IPS DF 6.9 (cell line): ENCODE data around the gene RCBTB1.
"Not testable (repeated sequence)": the region's sequence is repeated elsewhere in the genome, so short reads cannot be mapped to it uniquely, and the experiment has no call there.

Experiments used
- DNase-seq: peaks from one replicate; pipeline ENCODE4 v3.0.0-alpha.2; 2013; ENCODE audit warnings: low read depth, low spot score
- H3K27ac ChIP-seq: one replicate; pipeline ENCODE4 v1.5.1; 2013; ENCODE audit warnings: low read length, control low read depth
- H3K27me3 ChIP-seq: 2 replicates; pipeline ENCODE4 v1.6.1; 2013; ENCODE audit warnings: mild to moderate bottlenecking, low read length; ENCODE audit not compliant: control insufficient read depth, insufficient read depth
- H3K36me3 ChIP-seq: 2 replicates; pipeline ENCODE4 v1.6.1; 2013; ENCODE audit warnings: low read length; ENCODE audit not compliant: control insufficient read depth, insufficient read depth
- H3K4me1 ChIP-seq: 2 replicates; pipeline ENCODE4 v1.6.1; 2013; ENCODE audit warnings: low read length; ENCODE audit not compliant: control insufficient read depth, insufficient read depth
- H3K4me3 ChIP-seq: 2 replicates; pipeline ENCODE4 v1.5.1; 2013; ENCODE audit warnings: mild to moderate bottlenecking, low read length
- H3K9me3 ChIP-seq: 2 replicates; pipeline ENCODE4 v1.6.1; 2013; ENCODE audit warnings: low read length, inconsistent platforms; ENCODE audit not compliant: control insufficient read depth, insufficient read depth
- WGBS: extraction: QIAGEN DNeasy Blood & Tissue Kit; methylation state at CpG from one replicate; pipeline ENCODE4 v1.1.7; 2013; ENCODE audit warnings: mixed read lengths, missing lambda C conversion rate; ENCODE audit not compliant: insufficient read length, insufficient coverage; 5-methylcytosine and 5-hydroxymethylcytosine counted together

Gene RCBTB1

DNA sequence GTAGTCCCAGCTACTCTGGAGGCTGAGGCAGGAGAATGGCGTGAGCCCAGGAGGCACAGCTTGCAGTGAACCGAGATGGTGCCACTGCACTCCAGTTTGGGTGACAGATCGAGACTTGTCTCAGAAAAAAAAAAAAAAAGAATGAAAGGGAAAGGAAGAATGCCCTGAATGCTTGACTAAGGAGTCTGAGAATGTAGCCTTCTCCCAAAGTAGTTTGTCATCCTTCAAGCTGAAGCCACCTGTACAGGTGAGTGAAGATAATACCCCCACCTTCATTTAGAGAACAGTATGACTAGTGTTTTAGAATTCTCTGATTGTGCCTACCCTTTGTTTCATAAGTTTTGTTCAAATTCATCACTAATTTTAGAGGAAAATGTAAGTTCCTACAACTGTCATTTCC lies 5.9 kb downstream of the RCBTB1 start:
- DNase-seq = no peak
- WGBS = no CpG with 5 or more reads among the region's 3 CpGs
- H3K9me3 ChIP-seq = no peaks in the 10 kb centered on the region
- H3K27me3 ChIP-seq = no peaks in the 10 kb centered on the region
- no peak overlapping the region for H3K4me3 ChIP-seq
- H3K27ac ChIP-seq = no peak overlapping the region
- H3K4me1 ChIP-seq = no peaks in the 10 kb centered on the region
- no peaks in the 10 kb centered on the region for H3K36me3 ChIP-seq

DNA sequence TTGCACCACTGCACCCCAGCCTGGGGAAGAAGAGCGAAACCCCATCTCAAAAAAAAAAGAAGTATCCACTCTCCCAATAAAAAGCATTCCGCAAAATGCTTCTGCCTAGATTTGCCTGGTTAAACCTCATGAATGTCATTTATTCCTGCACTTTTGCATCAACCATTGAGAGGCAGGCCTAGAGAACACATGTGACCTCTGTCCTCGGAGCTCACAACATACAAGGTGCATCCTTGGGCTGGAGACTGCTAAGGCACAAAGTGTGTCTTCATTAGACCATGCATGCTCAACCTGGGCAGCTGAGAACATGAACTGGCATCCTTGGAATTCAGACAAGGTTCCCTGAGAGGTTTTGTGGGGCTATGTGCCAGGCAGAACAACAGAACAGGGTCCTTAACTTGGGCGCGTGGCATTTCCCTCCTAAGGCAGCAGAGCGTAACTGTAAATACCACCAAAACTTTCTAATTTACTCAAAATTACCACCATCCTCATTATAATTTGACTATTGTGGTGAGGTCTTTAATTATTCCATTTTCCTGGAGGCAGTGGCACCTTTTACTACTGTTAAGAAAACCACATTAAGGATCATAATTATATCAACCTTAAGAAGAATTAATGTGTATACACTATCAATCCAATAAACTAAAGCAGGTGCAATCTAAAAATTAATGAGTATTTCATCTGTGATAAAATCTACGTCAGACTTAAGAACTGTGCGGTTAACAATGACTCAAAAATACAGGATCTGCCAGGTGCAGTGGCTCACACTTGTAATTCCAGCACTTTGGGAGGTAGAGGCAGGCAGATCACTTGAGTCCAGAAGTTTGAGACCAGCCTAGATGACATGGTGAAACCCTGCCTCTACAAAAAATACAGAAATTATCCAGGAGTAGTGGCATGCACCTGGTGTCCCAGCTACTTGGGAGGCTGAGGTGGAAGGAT lies 13.8 kb downstream of the RCBTB1 start:
- WGBS = no CpG with 5 or more reads among the region's 8 CpGs
- H3K4me1 ChIP-seq = no peaks in the 10 kb centered on the region
- no peak for DNase-seq

GRCh38 chr13:49569993-49570689 lies 15.2 kb downstream of the RCBTB1 start:
- no peak overlapping the region for H3K27ac ChIP-seq
- no peak overlapping the region for H3K4me3 ChIP-seq
- no peaks in the 10 kb centered on the region for H3K4me1 ChIP-seq
- H3K27me3 ChIP-seq = no peaks in the 10 kb centered on the region
- H3K36me3 ChIP-seq = peaks cover 5% of the 10 kb centered on the region; the same call in 1 of the 2 replicates
- H3K9me3 ChIP-seq = no peaks in the 10 kb centered on the region
- no CpG with 5 or more reads among the region's 1 CpG for WGBS
- no peak for DNase-seq

More for the DNA sequence above, 13.8 kb downstream of the RCBTB1 start:
- Histone ChIP-seq H3K27me3 (no peaks in the 10 kb centered on the region), H3K4me3 (no peak overlapping the region), H3K27ac (no peak overlapping the region), H3K9me3 (no peaks in the 10 kb centered on the region), H3K36me3 (peaks cover 5% of the 10 kb centered on the region; the same call in 1 of the 2 replicates)

DNA sequence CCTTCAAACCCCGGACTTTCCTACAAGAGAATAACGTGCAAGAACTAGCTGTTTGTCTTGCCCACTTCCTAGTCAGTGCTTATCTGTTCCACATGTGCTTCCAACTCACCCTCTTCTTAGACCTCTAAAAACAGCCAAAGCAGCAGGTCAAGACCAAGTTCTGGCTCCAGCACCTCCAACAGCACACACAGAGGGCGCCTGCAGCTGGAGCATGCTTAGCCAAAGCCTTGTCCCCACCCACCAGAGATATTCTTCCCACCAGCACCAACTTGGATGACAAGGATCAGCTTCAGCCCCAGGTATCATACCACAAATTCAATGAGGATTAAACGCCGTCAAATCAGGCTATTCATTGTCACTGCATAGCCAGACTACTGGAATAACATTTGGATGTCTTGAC lies 17.9 kb downstream of the RCBTB1 start:
- Histone ChIP-seq H3K4me3 (no peak overlapping the region), H3K27ac (no peak overlapping the region), H3K27me3 (no peaks in the 10 kb centered on the region), H3K4me1 (no peaks in the 10 kb centered on the region), H3K36me3 (peaks cover 5% of the 10 kb centered on the region; the same call in 1 of the 2 replicates), H3K9me3 (no peaks in the 10 kb centered on the region)
- DNase-seq = no peak
- no CpG with 5 or more reads among the region's 5 CpGs for WGBS

DNA sequence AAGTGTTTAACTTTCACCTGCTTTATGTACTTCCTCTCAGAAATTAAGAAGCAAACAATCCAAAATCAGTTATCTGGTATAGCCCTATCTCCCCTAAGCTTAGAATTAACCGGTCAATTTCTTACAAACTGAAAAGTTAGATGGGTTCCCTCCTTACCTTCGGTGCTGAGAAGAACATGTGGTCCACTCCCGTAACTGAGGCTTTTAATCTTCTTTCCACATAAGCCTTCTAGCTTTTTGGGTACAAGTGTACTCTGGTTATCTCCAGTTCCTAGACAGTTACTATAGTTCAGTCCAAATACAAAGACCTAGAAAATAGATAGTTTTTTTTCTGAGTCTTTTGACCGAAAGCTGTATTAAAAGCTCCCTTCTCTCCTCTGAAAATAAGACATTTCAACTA lies 18.9 kb downstream of the RCBTB1 start:
- Histone ChIP-seq H3K36me3 (peaks cover 5% of the 10 kb centered on the region; the same call in 1 of the 2 replicates), H3K4me1 (no peaks in the 10 kb centered on the region), H3K4me3 (no peak overlapping the region), H3K9me3 (no peaks in the 10 kb centered on the region), H3K27ac (no peak overlapping the region), H3K27me3 (no peaks in the 10 kb centered on the region)
- whole genome bisulfite sequencing = no CpG with 5 or more reads among the region's 4 CpGs
- DNase-seq = no peak

GRCh38 chr13:49565461-49565860 lies 19.9 kb downstream of the RCBTB1 start:
- not testable (repeated sequence) for H3K4me3 ChIP-seq, H3K36me3 ChIP-seq, DNase-seq, H3K9me3 ChIP-seq, H3K4me1 ChIP-seq, H3K27me3 ChIP-seq, H3K27ac ChIP-seq
- WGBS = no CpG with 5 or more reads among the region's 25 CpGs

DNA sequence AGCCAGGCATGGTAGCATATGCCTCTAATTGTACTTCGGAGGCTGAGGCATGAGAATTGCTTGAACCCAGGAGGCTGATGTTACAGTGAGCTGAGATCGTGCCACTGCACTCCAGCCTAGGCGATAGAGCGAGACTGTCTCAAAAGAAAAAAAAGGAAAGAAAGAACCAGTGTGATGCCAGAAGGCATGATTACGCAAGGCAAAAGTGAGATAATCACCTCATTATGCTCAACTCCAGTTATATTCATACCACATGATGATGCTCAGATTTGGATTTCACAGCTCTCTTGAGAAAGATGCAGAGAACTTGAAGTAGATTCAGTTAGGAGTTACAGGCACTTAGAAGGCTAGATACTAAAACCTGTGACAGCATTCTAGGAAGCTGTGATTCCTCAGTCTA lies 21.8 kb downstream of the RCBTB1 start:
- Histone ChIP-seq H3K36me3 (peaks cover 7% of the 10 kb centered on the region), H3K9me3 (no peaks in the 10 kb centered on the region), H3K27ac (no peak overlapping the region), H3K27me3 (no peaks in the 10 kb centered on the region), H3K4me1 (no peaks in the 10 kb centered on the region; the same call in 1 of the 2 replicates), H3K4me3 (no peak overlapping the region)
- no CpG with 5 or more reads among the region's 5 CpGs for whole genome bisulfite sequencing
- no peak for DNase-seq

- no peaks in the 10 kb centered on the region; the same call in 1 of the 2 replicates for H3K4me1 ChIP-seq
- WGBS = no CpG with 5 or more reads among the region's 3 CpGs
- peaks cover 5% of the 10 kb centered on the region for H3K36me3 ChIP-seq
- no peak overlapping the region for H3K27ac ChIP-seq
- no peaks in the 10 kb centered on the region for H3K9me3 ChIP-seq
- DNase-seq = no peak
- H3K27me3 ChIP-seq = no peaks in the 10 kb centered on the region
- H3K4me3 ChIP-seq = no peak overlapping the region
Measured at GRCh38 chr13:49561062-49561410, 24.3 kb downstream of the RCBTB1 start.

DNA sequence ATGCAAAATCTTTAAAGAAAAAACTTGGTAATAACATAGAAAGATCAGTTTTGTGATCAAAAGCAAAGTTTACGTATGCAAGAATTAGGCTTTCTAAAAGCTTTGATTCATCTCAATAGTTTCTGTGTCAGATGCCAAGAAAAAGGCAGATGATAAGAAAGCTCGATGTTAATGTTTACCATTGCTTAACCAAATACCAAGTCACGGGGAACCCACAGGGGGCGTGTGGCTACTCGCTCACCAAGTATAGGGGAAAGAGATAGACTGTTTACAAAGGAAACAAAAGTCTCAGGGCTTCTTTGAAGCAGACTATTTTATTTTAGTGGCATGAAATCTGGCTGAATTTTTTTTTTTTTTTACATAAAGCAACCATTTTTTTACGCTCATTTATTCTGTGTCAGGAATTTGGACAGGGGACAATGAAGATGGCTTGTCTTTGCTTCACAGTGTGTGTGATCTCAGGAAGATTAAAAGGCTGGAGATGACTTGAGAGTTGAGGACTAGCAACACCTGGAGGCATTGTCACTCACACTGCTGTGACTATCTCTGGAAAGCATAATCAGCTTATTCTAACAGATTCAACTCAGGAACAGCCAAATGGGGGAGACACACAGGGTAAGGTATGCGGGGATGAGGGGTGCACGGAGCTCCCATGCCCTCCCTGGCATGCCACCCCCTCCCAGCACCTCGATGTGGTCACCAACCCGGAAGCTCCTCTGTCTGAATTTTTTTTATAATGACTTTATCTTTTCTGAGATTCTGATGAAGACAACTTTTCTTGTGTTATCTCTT lies 24.9 kb downstream of the RCBTB1 start:
- H3K4me1 ChIP-seq = no peaks in the 10 kb centered on the region; the same call in 1 of the 2 replicates
- no peak for DNase-seq
- H3K4me3 ChIP-seq = no peak overlapping the region
- H3K36me3 ChIP-seq = peaks cover 7% of the 10 kb centered on the region
- H3K27me3 ChIP-seq = no peaks in the 10 kb centered on the region
- no peaks in the 10 kb centered on the region for H3K9me3 ChIP-seq
- WGBS = no CpG with 5 or more reads among the region's 10 CpGs
- H3K27ac ChIP-seq = no peak overlapping the region

DNA sequence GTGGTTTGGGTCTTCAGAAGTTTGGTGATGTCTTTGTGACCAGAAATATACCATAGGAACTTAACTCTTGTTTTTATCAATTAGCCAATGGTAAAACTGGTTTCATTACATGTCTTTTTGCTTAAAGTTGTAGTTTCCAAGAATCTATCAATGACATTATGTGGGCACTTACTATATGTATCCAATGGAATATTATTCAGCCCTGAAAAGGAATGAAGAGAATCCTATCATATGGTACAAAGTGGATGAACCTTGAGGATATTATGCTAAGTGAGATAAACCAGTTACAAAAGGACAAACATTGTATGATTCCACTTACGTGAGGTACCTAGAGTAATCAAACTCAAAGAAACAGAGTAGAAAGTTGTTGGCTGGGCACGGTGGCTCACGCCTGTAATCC lies 26.4 kb downstream of the RCBTB1 start:
- H3K4me1 ChIP-seq = no peaks in the 10 kb centered on the region; the same call in 1 of the 2 replicates
- H3K27ac ChIP-seq = no peak overlapping the region
- H3K4me3 ChIP-seq = no peak overlapping the region
- peaks cover 7% of the 10 kb centered on the region for H3K36me3 ChIP-seq
- no peaks in the 10 kb centered on the region for H3K9me3 ChIP-seq
- no CpG with 5 or more reads among the region's 3 CpGs for WGBS
- no peaks in the 10 kb centered on the region for H3K27me3 ChIP-seq
- DNase-seq = no peak
